Osteoblast (primary cell): ENCODE results near the gene TMEM238. TPM values are rescaled to one million over a fixed set of nuclear protein-coding genes. Genes with fewer than 3 reads are reported as not detected.
A peak's percentile ranks its signal among the peaks of the same experiment; 100 is the strongest.

Experiments
- DNase-seq: peaks from one replicate; pipeline ENCODE4 v3.0.0; 2011; ENCODE audit warnings: low spot score, mixed read lengths; ENCODE audit not compliant: insufficient read length; ENCODE audit errors: missing footprints
- H2AFZ ChIP-seq: 2 replicates; pipeline ENCODE4 v1.6.0; 2011; ENCODE audit warnings: mild to moderate bottlenecking, low read length
- H3K27ac ChIP-seq: 2 replicates; pipeline ENCODE4 v1.5.1; 2011; ENCODE audit warnings: mild to moderate bottlenecking, low read depth, low read length, moderate library complexity
- H3K27me3 ChIP-seq: 2 replicates; pipeline ENCODE4 v1.6.0; 2012; ENCODE audit warnings: mild to moderate bottlenecking, control low read depth, inconsistent platforms, low read length, moderate library complexity; ENCODE audit not compliant: insufficient read depth
- H3K36me3 ChIP-seq: 2 replicates; pipeline ENCODE4 v1.5.1; 2011; ENCODE audit warnings: mild to moderate bottlenecking, low read length, control low read depth, moderate library complexity; ENCODE audit not compliant: insufficient read depth
- H3K4me1 ChIP-seq: 2 replicates; pipeline ENCODE4 v1.5.1; 2011; ENCODE audit warnings: mild to moderate bottlenecking, low read length, control low read depth, moderate library complexity; ENCODE audit not compliant: insufficient read depth
- H3K4me2 ChIP-seq: 2 replicates; pipeline ENCODE4 v1.6.0; 2011; ENCODE audit warnings: mild to moderate bottlenecking, low read length; ENCODE audit not compliant: insufficient read depth
- H3K4me3 ChIP-seq: fragments of 200-600 bp; sonication (generic); 3 replicates; pipeline ENCODE4 v1.5.1; 2012; ENCODE audit warnings: mild to moderate bottlenecking, low read length, inconsistent platforms; ENCODE audit not compliant: insufficient read depth
- H3K79me2 ChIP-seq: 2 replicates; pipeline ENCODE4 v1.6.0; 2012; ENCODE audit warnings: mild to moderate bottlenecking, low read length, control low read depth, inconsistent platforms; ENCODE audit not compliant: insufficient read depth
- H3K9me3 ChIP-seq: 2 replicates; pipeline ENCODE4 v1.5.1; 2011; ENCODE audit warnings: low read depth, low read length, control low read depth
- H4K20me1 ChIP-seq: 2 replicates; pipeline ENCODE4 v1.6.0; 2012; ENCODE audit warnings: mild to moderate bottlenecking, low read length, control low read depth; ENCODE audit not compliant: insufficient read depth
- total RNA-seq: library from RNA; depleted of rRNA; stranded (reverse); fragments of >200 nt; gene quantifications from 2 replicates; pipeline ENCODE4 v1.2.3, GENCODE V29; 2012
- TF ChIP-seq, protein P1 (sequence below): IDR thresholded peaks from 2 replicates; pipeline ENCODE4 v1.5.1; 2011; ENCODE audit warnings: mild to moderate bottlenecking, low read depth, low read length, moderate library complexity; ENCODE audit errors: extremely low read depth

The TMEM238 gene
- total RNA-seq, 1 donor, result not detected

DNA sequence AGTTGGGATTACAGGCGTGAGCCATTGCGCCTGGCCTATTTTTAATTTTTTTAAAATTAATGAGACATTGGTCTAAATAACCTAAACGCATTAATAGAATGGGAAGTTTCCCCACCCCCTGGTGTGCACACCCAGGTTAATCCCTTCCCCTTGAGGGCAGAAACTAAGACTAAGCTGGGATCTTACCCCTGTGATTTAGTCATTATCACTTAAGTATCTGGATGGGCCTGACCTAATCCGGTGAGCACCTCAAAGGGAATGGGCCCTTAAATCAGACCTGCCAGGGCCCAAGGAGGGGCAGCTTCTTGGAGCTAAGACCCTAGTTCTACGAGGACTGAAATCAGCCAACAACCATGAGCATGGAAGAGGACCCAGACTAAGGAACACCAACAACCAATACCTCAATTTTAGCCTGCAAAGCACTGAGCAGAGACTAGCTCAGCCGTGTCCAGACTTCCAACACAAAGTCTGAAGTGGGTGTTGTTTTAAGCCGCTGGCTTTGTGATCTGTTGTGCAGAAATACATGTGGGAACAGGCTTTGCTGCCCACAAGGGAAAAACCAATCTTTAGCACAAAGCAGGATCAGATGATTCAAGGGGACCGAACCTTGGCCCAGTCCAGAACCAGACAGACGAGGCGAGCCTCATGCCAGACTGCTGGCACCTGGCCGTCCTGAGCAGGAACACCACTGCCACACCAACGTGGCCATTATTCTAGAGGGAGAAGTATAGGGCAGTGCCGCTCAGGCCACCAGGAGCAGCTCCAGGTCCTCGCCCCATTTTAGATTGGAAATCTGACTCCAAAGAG, 16.4 kb upstream of the TMEM238 start:
- H3K79me2 ChIP-seq, result peaks cover 24% of the 10 kb centered on the region
- peak; percentile 72 for DNase-seq
- H4K20me1 ChIP-seq, result peaks cover 45% of the 10 kb centered on the region
- TF ChIP-seq, protein P1, sequence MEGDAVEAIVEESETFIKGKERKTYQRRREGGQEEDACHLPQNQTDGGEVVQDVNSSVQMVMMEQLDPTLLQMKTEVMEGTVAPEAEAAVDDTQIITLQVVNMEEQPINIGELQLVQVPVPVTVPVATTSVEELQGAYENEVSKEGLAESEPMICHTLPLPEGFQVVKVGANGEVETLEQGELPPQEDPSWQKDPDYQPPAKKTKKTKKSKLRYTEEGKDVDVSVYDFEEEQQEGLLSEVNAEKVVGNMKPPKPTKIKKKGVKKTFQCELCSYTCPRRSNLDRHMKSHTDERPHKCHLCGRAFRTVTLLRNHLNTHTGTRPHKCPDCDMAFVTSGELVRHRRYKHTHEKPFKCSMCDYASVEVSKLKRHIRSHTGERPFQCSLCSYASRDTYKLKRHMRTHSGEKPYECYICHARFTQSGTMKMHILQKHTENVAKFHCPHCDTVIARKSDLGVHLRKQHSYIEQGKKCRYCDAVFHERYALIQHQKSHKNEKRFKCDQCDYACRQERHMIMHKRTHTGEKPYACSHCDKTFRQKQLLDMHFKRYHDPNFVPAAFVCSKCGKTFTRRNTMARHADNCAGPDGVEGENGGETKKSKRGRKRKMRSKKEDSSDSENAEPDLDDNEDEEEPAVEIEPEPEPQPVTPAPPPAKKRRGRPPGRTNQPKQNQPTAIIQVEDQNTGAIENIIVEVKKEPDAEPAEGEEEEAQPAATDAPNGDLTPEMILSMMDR, result no peak
- no peak overlapping the region for H3K4me3 ChIP-seq
- no peak overlapping the region for H2AFZ ChIP-seq
- peaks cover 42% of the 10 kb centered on the region for H3K36me3 ChIP-seq
- no peaks in the 10 kb centered on the region for H3K27me3 ChIP-seq
- H3K27ac ChIP-seq, result no peak overlapping the region
- peaks cover 2% of the 10 kb centered on the region for H3K4me1 ChIP-seq
- H3K4me2 ChIP-seq, result no peak overlapping the region
- H3K9me3 ChIP-seq, result no peaks in the 10 kb centered on the region

DNA sequence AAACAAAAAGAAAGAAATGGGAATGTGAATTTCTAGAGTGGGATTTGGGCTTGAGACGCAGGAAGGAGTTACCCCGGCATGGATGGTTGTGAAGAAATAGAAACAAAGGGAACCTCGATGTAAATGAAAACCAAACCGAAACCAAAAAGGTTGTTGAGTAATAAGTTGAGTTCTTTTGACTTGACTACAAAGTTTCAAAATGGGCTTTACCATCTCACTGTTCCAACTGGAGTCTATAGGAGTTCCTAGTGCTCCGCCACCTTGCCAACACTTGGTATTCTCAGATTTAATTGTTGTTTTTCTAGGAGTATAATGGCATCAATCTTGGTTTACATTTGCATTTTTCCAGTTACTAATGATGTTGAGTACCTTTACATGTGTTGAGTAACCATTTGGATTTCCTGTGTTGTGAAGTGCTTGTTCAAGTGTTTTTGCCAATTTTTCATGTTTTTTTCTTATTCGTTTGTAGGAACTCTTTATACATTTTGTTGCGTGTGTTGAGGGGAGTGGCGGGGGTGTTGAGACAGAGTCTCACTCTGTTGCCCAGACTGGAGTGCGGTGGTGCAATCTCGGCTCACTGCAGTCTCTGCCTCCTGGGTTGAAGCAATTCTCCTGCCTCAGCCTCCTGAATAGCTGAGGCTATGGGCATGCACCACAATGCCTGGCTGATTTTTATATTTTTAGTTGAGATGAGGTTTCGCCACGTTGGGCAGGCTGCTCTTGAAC, 14.3 kb upstream of the TMEM238 start:
- Histone ChIP-seq H3K9me3 (no peaks in the 10 kb centered on the region), H3K27me3 (no peaks in the 10 kb centered on the region), H3K4me3 (no peak overlapping the region), H3K79me2 (peaks cover 9% of the 10 kb centered on the region), H2AFZ (no peak overlapping the region), H3K36me3 (peaks cover 28% of the 10 kb centered on the region), H3K4me2 (no peak overlapping the region), H3K27ac (no peak overlapping the region), H4K20me1 (peaks cover 37% of the 10 kb centered on the region), H3K4me1 (no peaks in the 10 kb centered on the region)
- TF ChIP-seq, protein P1, result no peak
- DNase-seq, result peak; percentile 61

DNA sequence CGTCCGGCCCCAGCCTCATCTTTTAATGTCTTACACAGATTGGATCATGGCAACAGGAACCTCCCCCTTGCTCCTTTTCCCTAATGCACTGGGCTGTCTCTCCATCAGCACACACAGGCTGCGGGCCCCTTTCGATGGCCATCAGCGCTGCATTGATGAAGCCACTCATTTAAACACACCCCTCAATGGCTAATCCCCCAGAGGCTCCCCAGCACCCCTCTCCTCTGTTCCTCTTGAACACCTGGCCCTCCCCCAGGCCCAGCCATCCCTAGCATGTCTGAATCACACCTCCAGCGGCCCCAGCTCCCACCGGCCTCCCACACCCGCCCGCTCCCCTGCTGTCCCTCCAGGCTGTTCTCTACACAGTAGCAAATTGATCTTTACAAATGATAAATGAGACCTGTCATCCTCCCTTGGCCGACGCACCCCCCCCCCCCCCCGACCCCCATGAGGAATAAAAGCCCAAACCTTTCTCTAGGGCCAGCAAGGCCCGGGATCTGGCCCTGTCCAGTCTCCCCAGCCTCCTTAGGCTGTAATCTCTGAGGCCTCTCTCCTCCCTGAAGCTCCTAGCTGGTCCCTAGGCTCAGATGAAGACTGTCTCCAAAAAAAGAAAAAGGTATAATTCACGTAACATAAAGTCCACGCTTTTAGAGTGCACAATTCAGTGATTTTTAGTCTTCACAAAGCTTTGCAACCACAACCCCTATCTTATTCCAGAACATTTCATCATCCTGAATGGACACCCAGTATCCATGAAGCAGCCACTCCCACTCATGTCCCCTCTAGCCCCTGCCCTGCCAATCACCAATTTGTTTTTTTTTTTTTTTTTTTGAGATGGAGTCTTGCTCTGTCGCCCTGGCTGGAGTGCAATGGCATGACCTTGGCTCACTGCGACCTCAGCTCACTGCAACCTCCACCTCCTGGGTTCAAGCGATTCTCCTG, 9.0 kb upstream of the TMEM238 start:
- no peaks in the 10 kb centered on the region for H3K9me3 ChIP-seq
- peak; percentile 66 for DNase-seq
- no peak overlapping the region for H2AFZ ChIP-seq
- H3K4me1 ChIP-seq, result peaks cover 6% of the 10 kb centered on the region
- no peak overlapping the region for H3K4me3 ChIP-seq
- H3K36me3 ChIP-seq, result peaks cover 40% of the 10 kb centered on the region
- peaks cover 41% of the 10 kb centered on the region for H4K20me1 ChIP-seq
- no peak overlapping the region for H3K4me2 ChIP-seq
- no peaks in the 10 kb centered on the region for H3K27me3 ChIP-seq
- peaks cover 32% of the 10 kb centered on the region for H3K79me2 ChIP-seq
- TF ChIP-seq, protein P1, result no peak
- H3K27ac ChIP-seq, result no peak overlapping the region
